T-helper 1 cell treated with Interleukin-12 subunit alpha and Interleukin-12 subunit beta and Interleukin-4 antibody, amounts not matched to agents 30 μg/mL and 1 μg/mL, for 36 hours (primary cell): Measurements from ENCODE around the gene CHMP2B.

Experiments
- H3K27ac Mint-ChIP-seq: one replicate; pipeline ENCODE4 v1.8.0; 2021; ENCODE audit warnings: mild to moderate bottlenecking, mixed read lengths
- H3K27me3 Mint-ChIP-seq: one replicate; pipeline ENCODE4 v1.8.0; 2021; ENCODE audit warnings: low read depth, mixed read lengths
- H3K36me3 Mint-ChIP-seq: one replicate; pipeline ENCODE4 v1.8.0; 2021; ENCODE audit warnings: low read depth, mixed read lengths
- H3K4me1 Mint-ChIP-seq: one replicate; pipeline ENCODE4 v1.8.0; 2021; ENCODE audit warnings: low read depth, mixed read lengths
- H3K4me3 Mint-ChIP-seq: one replicate; pipeline ENCODE4 v1.8.0; 2021; ENCODE audit warnings: mild to moderate bottlenecking, moderate library complexity, mixed read lengths
- H3K9me3 Mint-ChIP-seq: one replicate; pipeline ENCODE4 v1.8.0; 2021; ENCODE audit warnings: mixed read lengths

CHMP2B gene, protein sequence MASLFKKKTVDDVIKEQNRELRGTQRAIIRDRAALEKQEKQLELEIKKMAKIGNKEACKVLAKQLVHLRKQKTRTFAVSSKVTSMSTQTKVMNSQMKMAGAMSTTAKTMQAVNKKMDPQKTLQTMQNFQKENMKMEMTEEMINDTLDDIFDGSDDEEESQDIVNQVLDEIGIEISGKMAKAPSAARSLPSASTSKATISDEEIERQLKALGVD

DNA sequence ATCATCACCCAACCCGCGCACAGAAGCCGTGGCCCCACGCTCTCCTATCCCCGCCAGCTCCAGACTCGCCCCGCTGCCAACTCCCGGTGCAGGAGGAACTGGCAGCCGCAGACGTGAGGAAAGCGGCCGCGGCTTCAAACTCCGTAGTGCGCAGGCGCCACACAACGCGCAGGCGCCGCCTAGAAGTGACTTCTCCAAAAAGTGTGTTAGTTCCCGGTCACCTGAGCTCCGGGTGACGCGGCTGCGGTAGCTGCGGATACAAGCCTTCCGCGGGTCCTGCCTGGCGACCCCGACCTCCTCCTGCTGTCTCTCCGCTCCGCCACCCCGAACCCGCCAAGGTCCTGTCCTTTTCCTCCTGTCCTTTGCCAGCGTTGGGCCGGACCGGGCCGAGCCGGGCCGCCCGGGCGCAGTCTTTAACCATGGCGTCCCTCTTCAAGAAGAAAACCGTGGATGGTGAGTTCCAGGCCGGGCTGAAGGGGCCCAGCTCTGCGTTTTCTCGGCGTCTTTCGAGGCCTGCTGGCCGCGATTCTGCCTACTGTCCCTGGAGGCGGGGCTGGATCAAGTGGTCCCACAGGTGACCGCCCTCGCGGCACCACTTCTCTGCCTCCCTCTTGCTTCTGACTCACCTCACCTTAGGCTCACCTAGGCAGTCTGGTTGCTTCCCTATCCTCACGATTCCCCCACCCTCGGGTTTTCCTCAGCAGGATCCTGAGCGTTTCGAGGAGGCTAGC, at the start of gene CHMP2B:
TSS of gene CHMP2B (plus strand) at position 206 of the 731 bp plus-strand sequence. CDS start at position 420, 214 bp downstream.
- Mint-ChIP-seq H3K4me1 (peaks cover 25% of the 10 kb centered on the region), H3K27ac (peak within 1 kb of the TSS; percentile 93), H3K4me3 (peak within 1 kb of the TSS; percentile 95), H3K36me3 (peaks cover 7% of the 10 kb centered on the region), H3K27me3 (peaks cover 22% of the 10 kb centered on the region), H3K9me3 (peaks cover 4% of the 10 kb centered on the region)

GRCh38 chr3:87179642-87180041, 47.5 kb upstream of the CHMP2B start:
- Mint-ChIP-seq H3K9me3 (no peaks in the 10 kb centered on the region), H3K27me3 (peaks cover 9% of the 10 kb centered on the region), H3K27ac (no peak overlapping the region), H3K4me3 (no peak overlapping the region), H3K4me1 (no peaks in the 10 kb centered on the region), H3K36me3 (no peaks in the 10 kb centered on the region)

DNA sequence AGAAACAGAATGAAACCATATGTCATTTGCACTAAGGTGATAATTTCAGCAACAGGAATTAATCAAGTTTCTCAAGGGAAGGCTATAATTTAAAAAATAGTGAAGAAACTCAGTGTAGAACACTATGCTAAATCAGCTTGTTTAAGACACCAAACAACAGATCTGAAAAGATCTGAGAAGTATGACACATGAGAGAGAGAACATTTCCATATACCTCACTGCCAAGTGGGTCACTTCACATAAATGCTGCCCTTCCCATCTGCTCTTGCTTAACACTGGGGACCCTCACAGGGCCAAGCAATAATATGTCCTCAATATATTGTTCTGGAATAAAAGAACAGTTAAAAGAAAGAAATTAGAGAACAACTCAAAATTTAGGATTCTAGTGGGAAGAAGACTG, 45.6 kb upstream of the CHMP2B start:
- Mint-ChIP-seq H3K9me3 (no peaks in the 10 kb centered on the region), H3K4me3 (no peak overlapping the region), H3K4me1 (no peaks in the 10 kb centered on the region), H3K27ac (no peak overlapping the region), H3K36me3 (no peaks in the 10 kb centered on the region), H3K27me3 (peaks cover 13% of the 10 kb centered on the region)

- H3K27ac Mint-ChIP-seq, result no peak overlapping the region
These were observed 45.1 kb upstream of the CHMP2B start for GRCh38 chr3:87182023-87182422.

DNA sequence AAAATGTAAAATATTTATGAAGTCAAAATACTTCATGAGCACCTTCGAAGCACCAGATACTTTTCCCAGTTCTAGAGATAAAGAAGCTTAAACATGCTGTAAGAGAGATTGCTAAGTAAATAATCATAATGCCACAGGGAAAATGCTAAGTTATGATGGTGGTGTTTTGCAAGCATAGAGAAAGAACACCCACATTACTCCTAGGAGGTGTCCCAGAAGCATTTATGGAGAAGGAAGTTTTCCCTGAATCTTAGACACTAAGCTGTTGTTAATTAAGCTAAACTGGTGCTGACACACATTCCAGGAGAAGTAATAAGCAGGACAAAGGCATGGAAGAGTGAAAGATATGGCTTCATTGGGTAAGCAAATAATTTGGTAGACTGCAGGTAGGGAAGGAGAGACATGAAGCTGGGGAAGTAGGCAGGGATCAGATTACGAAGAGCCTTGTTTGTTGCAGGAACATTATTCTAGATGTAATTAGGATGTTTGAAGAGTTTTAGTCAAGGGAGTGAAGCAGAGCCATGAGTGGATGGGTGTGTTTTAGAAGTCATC, 40.4 kb upstream of the CHMP2B start:
- Mint-ChIP-seq H3K36me3 (no peaks in the 10 kb centered on the region), H3K9me3 (no peaks in the 10 kb centered on the region), H3K4me3 (no peak overlapping the region), H3K27me3 (peaks cover 16% of the 10 kb centered on the region), H3K4me1 (no peaks in the 10 kb centered on the region), H3K27ac (no peak overlapping the region)

More at GRCh38 chr3:87182023-87182422, 45.1 kb upstream of the CHMP2B start:
- no peaks in the 10 kb centered on the region for H3K9me3 Mint-ChIP-seq
- H3K4me3 Mint-ChIP-seq, result no peak overlapping the region
- no peaks in the 10 kb centered on the region for H3K36me3 Mint-ChIP-seq
- peaks cover 17% of the 10 kb centered on the region for H3K27me3 Mint-ChIP-seq
- H3K4me1 Mint-ChIP-seq, result no peaks in the 10 kb centered on the region

DNA sequence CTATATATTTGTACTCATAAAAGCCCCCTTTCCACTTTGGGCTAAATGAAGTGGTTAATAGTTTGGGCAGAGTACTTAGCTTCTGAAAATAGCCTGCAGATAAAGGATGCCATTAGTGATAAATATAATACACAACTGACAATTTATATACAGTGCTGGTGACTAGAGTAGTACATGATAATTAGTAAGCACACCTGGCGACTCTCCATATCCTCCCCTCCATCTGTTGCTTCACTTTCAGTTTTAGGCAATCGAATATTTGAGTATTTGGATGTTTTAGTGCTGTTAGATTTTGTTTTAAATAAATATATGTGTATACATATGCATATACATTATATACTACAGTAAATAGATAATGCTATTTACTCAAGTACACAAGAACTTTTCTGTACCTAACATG, 35.9 kb upstream of the CHMP2B start:
- Mint-ChIP-seq H3K27ac (no peak overlapping the region), H3K36me3 (no peaks in the 10 kb centered on the region)

GRCh38 chr3:87191641-87192040, 35.5 kb upstream of the CHMP2B start:
- H3K36me3 Mint-ChIP-seq, result no peaks in the 10 kb centered on the region
- H3K27me3 Mint-ChIP-seq, result peaks cover 5% of the 10 kb centered on the region
- no peak overlapping the region for H3K4me3 Mint-ChIP-seq
- no peaks in the 10 kb centered on the region for H3K4me1 Mint-ChIP-seq
- peaks cover 11% of the 10 kb centered on the region for H3K9me3 Mint-ChIP-seq
- no peak overlapping the region for H3K27ac Mint-ChIP-seq

More for the DNA sequence above, 35.9 kb upstream of the CHMP2B start:
- no peak overlapping the region for H3K4me3 Mint-ChIP-seq
- peaks cover 6% of the 10 kb centered on the region for H3K27me3 Mint-ChIP-seq
- no peaks in the 10 kb centered on the region for H3K4me1 Mint-ChIP-seq
- H3K9me3 Mint-ChIP-seq, result peaks cover 6% of the 10 kb centered on the region

- no peaks in the 10 kb centered on the region for H3K36me3 Mint-ChIP-seq
- H3K4me1 Mint-ChIP-seq, result no peaks in the 10 kb centered on the region
These were observed 30.2 kb upstream of the CHMP2B start for GRCh38 chr3:87196879-87197278.

DNA sequence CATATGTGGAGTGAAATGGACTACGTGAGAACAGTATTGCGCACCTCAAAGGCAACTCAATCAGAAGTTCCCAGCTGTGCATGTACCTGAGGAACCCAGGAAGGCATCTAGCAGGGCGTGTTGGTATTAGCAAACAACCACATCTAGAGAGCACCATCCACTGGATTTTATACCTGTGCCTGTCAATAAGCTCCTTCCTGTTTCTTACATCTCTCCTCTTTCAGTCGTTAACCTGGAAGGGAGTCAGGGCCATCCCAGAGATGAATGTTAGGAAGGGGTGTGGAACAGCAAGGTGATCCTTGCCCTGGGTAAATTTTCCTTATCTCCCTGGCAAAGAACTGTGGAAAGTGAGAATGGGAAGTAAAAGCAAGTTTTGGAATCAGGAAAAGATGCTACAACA, 29.6 kb upstream of the CHMP2B start:
- H3K27me3 Mint-ChIP-seq, result no peaks in the 10 kb centered on the region
- peaks cover 22% of the 10 kb centered on the region for H3K9me3 Mint-ChIP-seq
- H3K4me3 Mint-ChIP-seq, result no peak overlapping the region
- H3K36me3 Mint-ChIP-seq, result no peaks in the 10 kb centered on the region
- no peaks in the 10 kb centered on the region for H3K4me1 Mint-ChIP-seq
- no peak overlapping the region for H3K27ac Mint-ChIP-seq

More at GRCh38 chr3:87196879-87197278, 30.2 kb upstream of the CHMP2B start:
- Mint-ChIP-seq H3K4me3 (no peak overlapping the region), H3K27me3 (no peaks in the 10 kb centered on the region), H3K27ac (no peak overlapping the region), H3K9me3 (peaks cover 22% of the 10 kb centered on the region)

- Mint-ChIP-seq H3K27ac (no peak overlapping the region), H3K9me3 (peaks cover 22% of the 10 kb centered on the region), H3K27me3 (no peaks in the 10 kb centered on the region), H3K4me3 (no peak overlapping the region), H3K36me3 (no peaks in the 10 kb centered on the region), H3K4me1 (no peaks in the 10 kb centered on the region)
These were observed 28.3 kb upstream of the CHMP2B start for GRCh38 chr3:87198774-87199173.

GRCh38 chr3:87199628-87200027, 27.5 kb upstream of the CHMP2B start:
- H3K4me1 Mint-ChIP-seq, result no peaks in the 10 kb centered on the region

DNA sequence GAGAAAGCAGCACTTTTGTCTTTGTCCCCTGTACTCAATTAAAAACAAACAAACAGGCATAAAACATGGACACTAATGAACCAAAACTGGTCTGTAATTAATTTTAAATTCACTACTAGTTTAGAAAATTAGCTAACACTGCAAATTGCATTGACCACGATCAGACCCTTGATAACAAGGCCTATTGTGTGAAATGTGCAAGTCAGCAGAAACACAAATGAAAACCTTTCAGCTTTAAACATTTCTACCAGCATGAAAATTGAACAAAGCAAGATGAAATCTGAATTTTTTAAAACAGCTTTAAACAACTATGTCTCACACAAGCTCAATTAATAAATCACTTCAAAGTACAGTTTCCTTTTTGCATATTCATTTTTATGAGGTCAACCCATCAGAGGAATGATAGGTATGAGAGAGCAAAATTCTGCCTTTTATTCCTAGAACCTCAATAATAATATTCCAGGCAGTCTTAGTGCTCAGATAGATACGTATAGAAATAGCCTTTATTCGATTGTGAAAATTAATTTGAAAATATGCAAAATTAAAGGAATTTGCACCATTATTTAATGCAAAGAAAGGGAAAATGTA, 27.0 kb upstream of the CHMP2B start:
- H3K27me3 Mint-ChIP-seq, result no peaks in the 10 kb centered on the region
- no peak overlapping the region for H3K4me3 Mint-ChIP-seq

More at GRCh38 chr3:87199628-87200027, 27.5 kb upstream of the CHMP2B start:
- Mint-ChIP-seq H3K4me3 (no peak overlapping the region), H3K27ac (no peak overlapping the region), H3K27me3 (no peaks in the 10 kb centered on the region), H3K36me3 (no peaks in the 10 kb centered on the region), H3K9me3 (peaks cover 22% of the 10 kb centered on the region)

DNA sequence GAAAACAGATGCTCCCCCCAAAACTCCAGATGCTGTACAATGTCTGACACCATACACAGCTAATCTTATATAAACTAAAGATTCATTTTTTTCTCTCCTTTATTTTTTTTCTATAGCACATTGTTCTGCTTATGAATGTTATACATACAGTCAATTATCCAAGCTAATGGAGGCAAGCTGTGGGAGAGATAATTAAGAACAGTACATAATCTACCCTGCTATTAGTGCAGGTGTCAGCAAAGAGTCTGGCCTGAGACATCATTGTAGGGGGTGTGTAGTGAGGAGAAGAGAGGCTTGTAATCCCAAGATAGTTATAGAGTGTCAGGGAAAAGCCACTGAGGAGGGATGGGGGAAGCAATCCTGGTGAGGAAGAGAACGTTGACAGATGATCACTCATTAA, 25.4 kb upstream of the CHMP2B start:
- Mint-ChIP-seq H3K36me3 (no peaks in the 10 kb centered on the region), H3K27me3 (no peaks in the 10 kb centered on the region), H3K9me3 (peaks cover 11% of the 10 kb centered on the region), H3K4me3 (no peak overlapping the region), H3K4me1 (no peaks in the 10 kb centered on the region), H3K27ac (no peak overlapping the region)

More for the DNA sequence above, 27.0 kb upstream of the CHMP2B start:
- Mint-ChIP-seq H3K9me3 (peaks cover 20% of the 10 kb centered on the region), H3K36me3 (no peaks in the 10 kb centered on the region), H3K27ac (no peak overlapping the region), H3K4me1 (no peaks in the 10 kb centered on the region)

DNA sequence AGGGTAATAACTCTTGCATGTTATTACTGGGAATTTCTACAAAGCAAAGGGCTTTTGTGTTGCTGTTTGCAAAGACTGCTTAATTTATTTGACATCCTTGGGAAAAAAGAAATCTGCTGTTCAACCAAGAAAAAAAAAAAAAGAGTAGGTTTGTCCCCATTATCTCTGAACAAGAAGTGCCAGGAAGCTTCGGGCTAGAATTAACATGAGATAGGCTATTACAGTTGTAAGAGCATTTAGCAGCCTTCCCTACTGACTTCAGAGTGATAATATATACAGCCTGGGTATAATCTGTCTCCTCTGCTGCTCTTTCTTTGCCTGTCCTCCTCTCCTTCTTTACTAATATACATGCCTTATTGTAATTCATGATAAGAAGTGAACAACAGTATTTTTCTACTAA, 23.3 kb upstream of the CHMP2B start:
- H3K4me1 Mint-ChIP-seq, result no peaks in the 10 kb centered on the region
- H3K4me3 Mint-ChIP-seq, result no peak overlapping the region
- H3K36me3 Mint-ChIP-seq, result no peaks in the 10 kb centered on the region
- H3K9me3 Mint-ChIP-seq, result no peaks in the 10 kb centered on the region
- no peaks in the 10 kb centered on the region for H3K27me3 Mint-ChIP-seq
- no peak overlapping the region for H3K27ac Mint-ChIP-seq

DNA sequence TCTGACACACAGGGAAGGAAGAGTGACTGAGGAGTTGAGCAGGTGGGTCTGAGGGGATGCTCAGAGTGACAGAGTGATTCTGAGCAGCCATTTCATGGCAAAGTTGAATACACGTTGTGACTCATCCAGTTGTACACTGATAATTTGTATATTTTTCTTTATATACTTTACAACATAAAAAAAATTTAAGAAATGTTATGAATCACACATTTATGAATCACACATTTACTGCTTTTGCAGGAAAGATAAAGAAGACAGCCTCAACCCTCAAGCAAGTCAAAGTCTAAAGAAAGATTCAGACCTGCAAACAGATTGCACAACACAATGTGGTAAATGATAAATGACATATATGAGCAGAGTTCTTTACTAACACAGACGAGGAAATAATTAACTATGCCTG, 21.0 kb upstream of the CHMP2B start:
- H3K27ac Mint-ChIP-seq, result no peak overlapping the region
- no peak overlapping the region for H3K4me3 Mint-ChIP-seq
- H3K27me3 Mint-ChIP-seq, result peaks cover 1% of the 10 kb centered on the region
- no peaks in the 10 kb centered on the region for H3K36me3 Mint-ChIP-seq
- no peaks in the 10 kb centered on the region for H3K4me1 Mint-ChIP-seq
- no peaks in the 10 kb centered on the region for H3K9me3 Mint-ChIP-seq
